ENCODE results near the gene TAF1C.
"Not testable (repeated sequence)": the region's sequence is repeated elsewhere in the genome, so short reads cannot be mapped to it uniquely, and the experiment has no call there.

TAF1C gene
- 57.6 to 93.2 (median 65.7) reads per million in 4 donors for total RNA-seq

- DNase-seq: peak; percentile 77 to 96 (median 84)
Observed at GRCh38 chr16:84186685-84187437, at the start of gene TAF1C. Gene TAF1C (minus strand): TSS chr16:84187057. CDS start chr16:84184988, 2,069 bp downstream.

- no peak for DNase-seq
Observed at GRCh38 chr16:84234321-84235241, 47.7 kb upstream of the TAF1C start.

GRCh38 chr16:84233748-84234147 is 46.9 kb upstream of the TAF1C start:
- DNase-seq: no peak

GRCh38 chr16:84232969-84233368 is 46.1 kb upstream of the TAF1C start:
- no peak for DNase-seq

- DNase-seq: no peak
Observed at GRCh38 chr16:84232060-84232459, 45.2 kb upstream of the TAF1C start.

GRCh38 chr16:84229471-84229870 is 42.6 kb upstream of the TAF1C start:
- no peak for DNase-seq

GRCh38 chr16:84228256-84228838 is 41.5 kb upstream of the TAF1C start:
- no peak for DNase-seq

- no peak for DNase-seq
Observed at GRCh38 chr16:84227548-84227947, 40.7 kb upstream of the TAF1C start.

- DNase-seq: no peak
Observed at GRCh38 chr16:84226026-84226425, 39.2 kb upstream of the TAF1C start.

- DNase-seq: no peak
Observed at GRCh38 chr16:84225571-84225970, 38.7 kb upstream of the TAF1C start.

- DNase-seq: no peak
Observed at GRCh38 chr16:84225126-84225525, 38.3 kb upstream of the TAF1C start.

GRCh38 chr16:84224554-84224953 is 37.7 kb upstream of the TAF1C start:
- no peak for DNase-seq

GRCh38 chr16:84223456-84223855 is 36.6 kb upstream of the TAF1C start:
- DNase-seq: no peak

GRCh38 chr16:84220851-84221250 is 34.0 kb upstream of the TAF1C start:
- no peak for DNase-seq

- DNase-seq: no peak
Observed at GRCh38 chr16:84218956-84219355, 32.1 kb upstream of the TAF1C start.

- no peak for DNase-seq
Observed at GRCh38 chr16:84218176-84218823, 31.4 kb upstream of the TAF1C start.

GRCh38 chr16:84216144-84216543 is 29.3 kb upstream of the TAF1C start:
- DNase-seq: not testable (repeated sequence)

- DNase-seq: no peak
Observed at GRCh38 chr16:84215531-84215930, 28.7 kb upstream of the TAF1C start.

- DNase-seq: no peak
Observed at GRCh38 chr16:84214451-84215066, 27.7 kb upstream of the TAF1C start.

GRCh38 chr16:84212631-84213030 is 25.8 kb upstream of the TAF1C start:
- no peak for DNase-seq

- DNase-seq: no peak
Observed at GRCh38 chr16:84212154-84212553, 25.3 kb upstream of the TAF1C start.

- no peak for DNase-seq
Observed at GRCh38 chr16:84209989-84210388, 23.1 kb upstream of the TAF1C start.

Measured in T-helper 1 cell (primary cell).